Right ventricle myocardium superior (tissue), 1 donor: ENCODE data around the gene GSE1. TPM values are rescaled to one million over a fixed set of nuclear protein-coding genes. Genes with fewer than 3 reads are reported as not detected.

Source experiments
- ATAC-seq: fragments of 200-7000 bp; cut with Tn5 transposase; one replicate; pipeline ENCODE4 v1.9.1; 2020; ENCODE audit warnings: mild to moderate bottlenecking; ENCODE audit not compliant: poor library complexity
- DNase-seq: peaks from one replicate; pipeline ENCODE4 v3.0.0-alpha.2; 2020
- intact Hi-C: fragments of 100-400 bp; cut with DNase I; formaldehyde crosslinking; loops from one replicate; pipeline ENCODE4 v1.11.2; 2022
- total RNA-seq: library from RNA; stranded (reverse); fragmentation: NEBNext Ultra II Directional; extraction: Animal tissue kit (Norgen Biotek cat#: 25700); gene quantifications from one replicate; pipeline ENCODE4 v1.2.1, GENCODE V29; 2021
- donor health status: DM: no; HTN: yes; CAD: no; lungs with severe emphysema.

The GSE1 gene
- total RNA-seq, 1 donor from 2014 or later: 30.3 TPM

DNA sequence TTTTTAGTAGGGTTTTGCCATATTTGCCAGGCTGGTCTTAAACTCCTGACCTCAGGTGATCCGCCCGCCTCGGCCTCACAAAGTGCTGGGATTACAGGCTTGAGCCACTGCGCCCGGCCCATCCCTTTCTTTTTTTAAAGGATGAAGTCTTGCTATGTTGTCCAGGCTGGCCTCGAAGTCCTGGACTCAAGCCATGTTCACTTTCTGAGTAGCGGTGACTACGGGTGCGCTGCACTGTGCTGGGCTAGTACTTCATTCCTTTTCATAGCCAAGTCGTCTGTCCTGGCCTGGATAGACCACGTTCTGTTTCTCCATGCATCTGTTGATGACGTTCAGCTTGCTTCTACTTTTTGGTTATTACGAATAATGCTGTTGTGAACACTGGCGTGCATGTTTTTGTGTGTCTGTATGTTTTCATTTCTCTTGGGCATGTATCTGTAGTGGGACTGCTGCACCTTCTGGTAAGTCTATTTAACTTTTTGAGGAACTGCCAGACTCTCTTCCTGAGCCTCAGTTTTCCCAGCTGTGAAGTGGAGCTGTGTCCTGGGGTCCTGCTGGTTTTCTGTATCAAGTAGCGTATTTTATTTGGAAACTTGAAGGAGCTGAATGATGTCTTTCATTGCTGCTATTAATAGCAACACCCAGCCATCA, 40.0 kb upstream of the GSE1 start:
- DNase-seq (no peak), ATAC-seq (no peak)
- intact Hi-C loops: no loop called here

DNA sequence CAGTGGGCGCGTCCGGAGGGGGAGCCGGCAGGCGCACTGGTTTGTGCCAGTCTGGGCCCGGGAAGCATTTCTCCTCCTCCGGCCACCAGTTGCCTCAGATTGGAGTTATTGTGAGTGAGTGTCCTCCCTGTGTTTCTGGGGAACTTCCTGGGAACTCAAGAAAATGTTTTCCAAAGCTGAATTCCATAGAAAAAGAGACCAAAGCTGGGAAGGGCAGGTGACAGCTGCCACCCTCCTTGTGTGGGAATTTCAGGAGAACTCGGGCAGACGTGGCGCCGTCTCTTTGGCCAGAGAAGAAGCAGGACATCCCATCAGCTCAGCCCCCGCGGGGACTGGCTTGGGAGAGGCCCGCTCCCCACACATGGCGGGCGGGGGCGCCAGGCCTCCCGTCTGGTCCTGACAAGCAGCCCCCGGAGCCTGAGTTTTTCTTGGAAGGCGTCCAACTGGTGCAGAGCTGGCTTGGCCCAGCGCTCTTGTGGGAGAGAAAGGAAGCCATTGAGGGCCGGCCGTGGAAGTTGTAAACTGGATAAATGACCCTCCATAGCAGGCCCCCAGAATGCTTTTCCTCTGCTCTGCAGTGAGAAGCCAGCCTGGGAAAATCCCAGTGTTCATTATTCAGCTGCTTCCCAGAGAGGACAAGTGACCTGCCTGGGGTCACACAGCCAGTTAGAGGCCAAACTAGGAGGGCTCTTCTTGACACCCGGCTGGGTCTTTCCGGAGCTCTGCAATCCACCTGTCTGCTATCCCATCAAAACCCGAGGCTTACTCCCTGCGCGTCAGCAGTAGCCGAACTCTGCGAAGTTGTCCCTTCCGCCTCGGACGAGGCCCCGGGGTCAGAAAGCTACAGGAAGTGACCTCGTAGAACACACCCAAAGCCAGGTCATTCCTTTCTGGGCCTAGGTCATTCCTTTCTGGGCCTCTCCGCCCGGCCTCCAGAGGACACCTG, 39.2 kb upstream of the GSE1 start:
- intact Hi-C loops: no loop called here

DNA sequence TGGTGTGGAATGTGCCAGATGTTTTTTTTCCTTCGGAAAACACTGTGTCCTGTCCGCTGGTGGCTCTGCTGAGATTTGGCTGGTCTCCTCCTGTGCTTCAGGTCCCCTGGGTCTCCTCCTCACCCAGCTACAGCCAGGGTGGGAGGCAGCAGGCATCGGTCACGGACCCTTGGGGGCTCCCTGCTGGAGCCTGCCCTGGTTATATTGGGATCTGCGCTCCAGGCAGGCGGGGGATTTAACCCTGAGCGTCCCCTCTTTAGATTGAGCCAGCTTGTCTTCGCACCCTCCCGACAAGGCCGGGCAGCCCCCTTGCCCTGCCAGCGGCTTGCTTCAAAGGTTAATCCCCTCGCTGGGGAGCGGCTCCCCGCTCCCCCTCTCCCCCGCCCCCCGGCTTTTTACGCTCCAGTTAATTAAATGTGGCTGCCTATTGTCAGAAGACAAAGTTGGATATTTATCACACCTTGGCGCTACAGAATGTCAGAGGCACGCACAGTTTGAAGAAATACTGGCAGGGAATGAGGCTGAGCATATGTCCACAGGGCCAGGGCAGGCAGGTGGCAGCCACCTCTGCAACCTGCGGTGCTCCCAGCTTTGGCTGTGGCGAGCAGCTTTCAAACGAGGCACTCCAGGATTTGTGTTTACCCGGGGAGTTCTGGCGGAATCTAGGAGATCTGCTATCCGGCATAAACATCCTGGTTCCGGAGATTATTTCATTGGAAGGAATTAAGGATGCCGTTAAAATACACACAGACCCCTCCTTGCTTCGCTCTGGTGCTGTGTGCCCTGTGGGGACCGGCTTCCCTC, 38.2 kb upstream of the GSE1 start:
- ATAC-seq: no peak
- intact Hi-C loops: no loop called here
- no peak for DNase-seq

More for the DNA sequence above, 39.2 kb upstream of the GSE1 start:
- ATAC-seq (peak; percentile 63), DNase-seq (peak; percentile 84)

DNA sequence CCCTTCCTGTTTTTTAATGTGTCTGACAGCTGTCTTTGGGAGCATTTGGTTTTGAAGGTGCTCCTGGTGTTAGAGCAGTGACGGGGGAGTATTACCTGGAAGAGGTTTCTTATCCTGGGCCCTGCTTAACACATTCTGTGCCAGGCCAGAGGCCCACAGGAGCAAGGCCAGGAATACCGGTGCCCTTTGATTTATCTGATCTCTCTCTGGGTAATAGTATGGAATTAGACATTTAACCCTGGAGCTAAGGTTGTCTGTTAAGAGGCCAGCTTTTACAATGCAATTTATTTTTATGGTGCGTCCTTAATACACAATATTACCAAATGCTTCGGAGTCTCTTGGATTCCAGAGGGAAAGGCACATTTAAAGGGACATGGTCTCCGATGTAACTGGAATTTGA, 37.2 kb upstream of the GSE1 start:
- ATAC-seq: no peak
- intact Hi-C loops: no loop called here
- DNase-seq: no peak

DNA sequence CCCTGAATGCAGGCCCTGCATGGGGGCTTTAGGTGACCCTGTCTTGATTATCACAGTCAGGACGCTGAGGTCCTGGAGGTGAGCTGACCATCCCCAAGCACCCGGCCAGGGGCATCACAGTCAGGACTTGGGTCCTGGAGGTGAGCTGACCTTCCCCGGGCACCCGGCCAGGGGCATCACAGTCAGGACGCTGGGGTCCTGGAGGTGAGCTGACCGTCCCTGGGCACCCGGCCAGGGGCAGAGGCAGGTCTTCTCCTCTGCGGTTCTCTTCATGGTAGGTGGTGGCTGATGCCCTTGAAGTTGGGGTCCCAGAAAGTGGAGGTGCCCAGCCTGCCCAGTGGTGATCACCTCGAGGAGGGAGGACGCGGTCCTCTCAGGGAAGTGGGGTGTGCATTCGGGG, 36.2 kb upstream of the GSE1 start:
- DNase-seq: no peak
- ATAC-seq: no peak
- intact Hi-C loops: no loop called here

DNA sequence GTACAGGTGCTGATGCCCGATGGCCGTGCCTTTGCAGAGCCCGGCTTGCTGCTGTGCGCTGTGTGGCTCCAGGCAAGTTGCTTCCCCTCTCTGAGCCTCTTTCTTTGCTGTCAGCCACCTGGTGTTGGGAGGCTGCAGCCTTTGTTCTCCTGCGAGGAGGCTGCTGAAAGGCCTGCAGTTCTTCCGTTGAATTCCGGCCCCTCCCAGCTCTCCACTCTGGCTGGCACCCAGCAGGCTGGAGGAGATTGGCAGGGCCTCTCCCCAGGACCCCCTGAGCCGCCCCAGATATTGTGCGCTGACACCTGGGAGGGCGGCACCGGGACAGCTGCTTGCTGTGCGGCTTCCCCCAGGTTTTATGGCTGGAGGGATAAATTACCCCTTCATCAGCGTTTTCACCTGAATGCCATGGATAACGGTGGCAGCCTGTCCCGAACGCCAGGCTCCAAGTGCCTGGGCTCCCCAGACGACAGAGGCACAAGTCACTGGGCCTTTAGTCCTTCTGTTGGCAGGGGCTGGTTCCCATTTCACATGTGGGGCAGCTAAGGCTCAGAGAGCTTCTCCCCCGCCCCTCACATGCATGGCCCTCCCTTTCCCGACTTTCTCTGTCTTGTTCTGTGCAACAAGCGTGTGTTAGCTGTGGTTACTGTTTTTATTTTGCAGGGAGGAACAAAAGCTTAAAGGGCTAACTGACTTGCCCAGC, 35.1 kb upstream of the GSE1 start:
- DNase-seq (no peak), ATAC-seq (no peak)
- intact Hi-C loops: no loop called here

DNA sequence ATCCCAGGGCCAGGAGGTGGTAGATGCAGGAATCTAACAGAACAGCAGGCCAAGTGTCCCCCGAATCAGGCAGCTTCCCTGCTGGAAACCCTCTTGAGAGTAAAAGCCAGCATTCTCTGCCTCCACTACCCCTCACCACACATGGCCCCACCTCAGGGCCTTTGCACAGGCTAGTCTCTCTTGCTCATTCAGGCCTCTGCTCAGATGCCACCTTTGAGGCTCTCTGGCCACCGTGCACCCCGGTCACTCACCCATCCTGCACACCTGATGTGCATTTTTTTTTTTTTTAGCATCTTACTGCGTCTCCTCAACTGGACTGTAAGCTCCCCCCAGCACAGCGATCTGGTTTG, 34.5 kb upstream of the GSE1 start:
- DNase-seq (no peak), ATAC-seq (no peak)
- intact Hi-C loops: no loop called here

DNA sequence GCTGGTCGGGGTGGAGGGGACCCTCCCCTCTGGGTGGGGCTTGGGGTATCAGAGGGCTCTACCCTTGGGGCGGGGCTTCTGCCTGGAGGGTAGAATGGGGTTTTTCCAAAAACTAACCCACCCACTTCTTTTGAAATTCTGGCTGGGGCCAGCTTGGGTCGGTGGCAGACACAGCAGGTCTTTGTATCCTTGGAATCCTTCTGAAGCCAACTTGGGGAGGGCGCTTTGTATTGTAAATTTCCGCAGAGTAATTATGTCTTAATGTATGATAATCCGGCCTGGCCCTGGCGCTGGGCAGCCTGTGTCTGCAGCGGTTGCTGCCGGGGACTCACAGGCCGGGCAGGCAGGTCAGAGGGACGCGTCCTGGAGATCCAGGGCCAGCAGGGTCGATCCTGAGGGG, 33.9 kb upstream of the GSE1 start:
- ATAC-seq (no peak), DNase-seq (no peak)
- intact Hi-C loops: no loop called here

DNA sequence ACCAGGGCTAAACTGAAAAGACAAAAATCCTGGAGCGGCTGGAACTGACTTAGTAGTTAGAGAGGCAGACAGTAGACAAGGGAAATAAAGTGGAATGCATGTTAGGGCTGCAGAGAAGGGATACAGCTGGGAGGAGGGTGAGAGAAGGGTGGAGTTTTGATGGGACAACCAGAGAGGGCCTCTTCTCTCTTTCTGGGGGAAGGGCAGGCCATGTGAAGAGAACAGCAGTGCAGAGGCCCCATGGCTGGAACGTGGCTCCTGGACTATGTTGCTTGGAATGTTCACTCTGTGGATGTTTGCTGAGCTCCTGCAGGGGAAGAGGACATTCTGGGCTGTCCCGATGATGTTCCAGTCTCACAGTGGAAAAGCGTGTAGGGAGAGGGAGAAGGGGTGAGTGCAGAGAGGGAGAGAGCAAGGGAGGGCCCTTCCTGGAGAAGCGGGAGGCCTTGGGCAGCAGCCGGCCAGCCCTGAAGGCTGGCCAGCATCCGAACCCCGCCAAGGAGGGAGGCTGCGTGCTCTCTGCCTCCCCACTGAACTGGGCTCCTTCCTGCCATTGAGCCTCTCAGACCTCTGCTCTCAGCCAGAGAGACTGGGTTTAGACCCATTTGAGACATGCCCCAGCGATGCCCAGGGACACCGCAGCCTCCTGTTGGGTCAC, 33.1 kb upstream of the GSE1 start:
- DNase-seq: no peak
- intact Hi-C loops: no loop called here
- no peak for ATAC-seq

DNA sequence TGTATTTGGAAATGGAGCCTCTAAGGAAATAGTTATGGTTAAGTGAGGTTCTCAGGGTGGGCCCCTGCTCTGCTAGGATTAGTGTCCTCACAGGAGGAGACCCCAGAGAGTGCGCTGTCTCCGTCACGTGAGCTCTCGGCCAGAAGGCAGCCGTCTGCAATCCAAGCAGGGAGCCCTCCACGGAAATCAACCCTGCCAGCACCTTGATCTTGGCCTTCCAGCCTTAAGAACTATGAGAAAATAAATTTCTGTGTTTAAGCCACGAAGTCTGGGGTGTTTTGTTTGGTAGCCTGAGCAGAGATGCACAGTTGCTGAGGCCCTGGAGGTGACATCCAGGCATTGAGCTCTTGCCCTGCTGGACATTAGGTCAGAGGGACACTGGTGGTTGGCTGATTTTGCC, 32.4 kb upstream of the GSE1 start:
- intact Hi-C loops: no loop called here
- DNase-seq (no peak), ATAC-seq (no peak)

DNA sequence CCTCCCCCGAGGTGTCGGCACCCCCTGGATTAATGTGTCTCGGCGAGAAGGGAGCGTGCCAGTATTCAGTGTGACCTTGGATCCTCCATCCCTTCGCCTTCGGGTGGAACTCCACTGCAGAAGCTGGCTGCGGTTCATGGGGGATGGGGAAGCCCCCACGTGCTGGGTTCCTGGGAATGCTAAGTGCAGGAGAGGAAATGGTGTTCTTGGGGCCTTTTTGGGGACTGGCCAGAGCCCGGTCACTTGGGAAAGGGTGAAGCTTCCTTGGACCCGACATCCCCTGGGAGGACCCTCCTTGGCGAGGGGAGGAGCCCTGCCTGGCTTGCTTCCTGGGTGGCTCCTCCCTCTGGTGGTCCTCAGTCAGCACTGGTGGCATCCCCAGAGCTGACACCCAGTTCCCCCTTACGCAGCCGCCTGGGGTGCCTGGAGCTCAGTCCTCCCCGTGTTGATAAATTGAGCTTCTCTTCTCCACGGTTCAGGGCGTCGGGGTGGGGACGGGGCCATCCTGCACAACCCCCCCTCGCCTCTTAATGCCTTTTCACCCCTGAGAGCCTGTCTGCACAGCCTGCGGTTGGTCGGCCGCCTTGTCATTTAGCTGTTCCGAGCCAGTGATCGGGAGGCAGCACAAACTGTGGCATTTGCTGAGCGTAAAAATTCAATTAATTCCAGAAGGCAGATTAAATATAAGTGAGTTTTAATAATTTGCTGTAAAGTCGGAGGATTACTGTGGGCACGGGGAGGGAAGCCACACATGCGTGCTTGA, 30.7 kb upstream of the GSE1 start:
- DNase-seq (no peak), ATAC-seq (no peak)
- intact Hi-C loops: no loop called here

DNA sequence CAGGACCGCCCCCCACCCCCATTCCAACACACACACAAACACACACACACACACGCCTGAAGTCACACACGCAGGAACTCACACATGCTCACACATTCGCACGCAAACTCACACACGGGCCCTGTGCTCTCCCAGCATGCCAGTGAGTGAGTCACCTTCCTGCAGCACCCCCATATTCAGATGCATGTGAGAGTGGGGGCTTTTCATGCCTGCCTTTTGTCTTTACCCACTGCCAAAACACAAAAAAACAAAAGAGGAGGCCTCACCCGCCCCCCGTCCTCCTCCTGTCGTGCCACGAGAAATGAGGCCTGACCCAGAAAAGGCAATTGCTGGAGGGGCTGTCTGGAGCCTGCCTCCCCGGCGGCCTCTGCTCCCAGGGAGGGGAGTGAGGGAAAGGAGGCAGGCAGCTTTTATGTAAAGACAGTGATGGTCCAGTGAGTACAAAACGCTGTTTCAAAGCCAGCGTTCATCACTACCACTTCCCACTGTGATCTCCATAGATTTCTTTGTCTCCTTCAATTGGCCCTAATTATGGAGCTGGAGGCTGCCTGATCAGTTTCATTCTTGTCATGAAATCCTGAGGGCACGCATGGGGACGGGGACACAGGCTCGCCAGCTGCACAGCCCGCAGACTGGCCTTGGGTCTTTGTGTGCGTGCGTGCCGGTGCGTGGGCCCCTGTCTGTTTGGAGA, 29.5 kb upstream of the GSE1 start:
- no peak for DNase-seq
- no peak for ATAC-seq
- intact Hi-C loops: no loop called here

DNA sequence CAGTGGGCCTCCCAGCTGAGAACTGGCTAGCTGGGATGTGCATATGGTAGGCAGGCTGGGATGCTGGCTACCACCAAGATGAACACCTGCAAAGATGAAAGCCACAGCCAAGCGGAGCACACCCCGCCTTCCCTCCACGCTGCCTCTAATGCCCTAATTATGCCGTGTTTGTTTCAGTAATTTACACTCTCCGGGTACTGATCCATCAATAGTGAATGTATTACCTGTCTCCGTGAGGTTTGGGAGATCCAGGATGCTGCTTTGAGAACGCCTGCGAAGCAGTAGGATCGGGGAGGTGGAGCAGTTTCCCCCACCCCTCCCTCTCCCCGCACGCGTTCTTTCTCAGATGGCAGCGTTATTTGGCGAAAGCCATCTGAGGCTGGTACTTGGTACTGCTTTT, 28.9 kb upstream of the GSE1 start:
- intact Hi-C loops: no loop called here
- ATAC-seq (no peak), DNase-seq (no peak)

DNA sequence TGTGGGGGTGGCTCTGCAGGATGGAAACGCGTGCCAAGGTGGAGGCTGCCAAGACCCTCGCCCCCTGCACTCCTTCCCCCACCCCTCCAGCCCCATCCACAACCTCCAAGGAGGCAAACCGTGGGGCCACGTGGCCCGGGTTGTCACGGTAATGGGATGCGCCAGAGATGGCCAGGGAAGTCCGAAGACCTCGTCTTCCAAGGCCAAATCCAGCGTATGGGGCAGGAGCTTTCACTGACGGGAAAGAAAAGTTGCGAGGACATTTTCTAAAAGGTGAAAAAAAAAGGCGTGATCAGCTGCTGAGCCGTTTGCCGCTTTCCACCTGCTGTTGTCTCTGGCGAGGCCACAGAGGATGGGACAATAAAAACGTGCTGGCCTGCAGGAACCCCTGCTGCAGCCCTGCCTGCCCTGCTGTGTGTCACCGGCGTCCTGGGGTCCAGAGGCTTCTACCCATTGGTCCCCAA, 28.3 kb upstream of the GSE1 start:
- DNase-seq (no peak), ATAC-seq (no peak)
- intact Hi-C loops: no loop called here

DNA sequence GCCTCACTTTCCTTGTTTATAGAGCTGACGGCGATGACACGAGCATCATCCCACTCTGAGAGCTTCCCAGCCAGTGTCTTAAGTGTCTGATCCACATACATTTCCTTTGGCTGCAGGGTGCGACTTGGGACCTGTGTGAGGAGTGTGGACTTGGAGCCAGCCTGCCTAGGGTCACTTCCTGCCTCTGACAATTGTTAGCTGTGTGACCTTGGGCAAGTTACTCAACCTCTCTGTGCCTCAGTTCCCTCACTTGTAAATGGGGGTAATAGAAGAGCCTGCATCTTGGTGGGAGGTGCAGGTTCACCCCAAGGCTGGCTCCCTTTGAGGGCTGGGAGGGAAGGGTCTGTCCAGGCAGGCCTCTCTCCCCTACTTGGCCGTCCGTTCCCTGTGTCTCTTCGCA, 27.4 kb upstream of the GSE1 start:
- ATAC-seq (no peak), DNase-seq (no peak)
- intact Hi-C loops: no loop called here

DNA sequence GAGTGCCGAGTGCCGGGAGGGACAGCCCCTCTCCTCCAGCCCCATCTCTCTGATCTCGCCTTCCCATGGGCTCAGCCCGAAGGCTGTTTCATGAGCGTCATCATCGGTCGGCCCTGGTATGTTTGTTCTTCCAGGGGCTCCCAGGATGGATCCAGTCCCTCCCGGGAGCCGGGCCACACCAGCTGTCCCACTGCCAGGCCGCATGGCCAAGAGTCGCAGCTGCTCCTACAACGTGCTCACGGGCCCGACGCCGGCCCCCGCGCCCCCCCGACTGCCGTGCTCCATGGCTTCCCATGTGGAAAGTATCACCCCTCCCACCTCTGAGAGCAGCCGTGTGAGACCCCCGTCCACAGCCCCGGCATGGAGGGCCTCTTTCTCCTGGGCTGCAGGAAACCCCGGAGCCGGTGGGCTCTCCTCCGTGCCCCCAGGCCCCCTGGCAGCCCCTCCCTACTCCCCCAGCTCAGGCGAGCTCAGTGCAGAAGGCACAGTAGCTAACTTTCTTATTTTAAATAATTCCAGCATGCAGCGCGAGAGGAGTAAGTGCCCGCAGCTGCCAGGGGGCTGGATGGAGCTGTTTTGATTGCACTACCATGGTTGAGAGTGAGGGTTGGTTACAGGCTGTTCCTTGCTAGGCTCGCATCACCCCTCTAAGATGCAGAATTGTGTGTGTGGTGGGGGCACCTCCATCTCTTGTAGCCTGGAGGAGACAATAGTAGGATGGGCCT, 26.6 kb upstream of the GSE1 start:
- DNase-seq (peak; percentile 65), ATAC-seq (peak; percentile 59)
- intact Hi-C loops: no loop called here
